GM23248 (cell line): ENCODE data around the gene CHST3. TPM values are rescaled to one million over a fixed set of nuclear protein-coding genes. Genes with fewer than 3 reads are reported as not detected.
A peak's percentile ranks its signal among the peaks of the same experiment; 100 is the strongest.
"Not testable (repeated sequence)": the region's sequence is repeated elsewhere in the genome, so short reads cannot be mapped to it uniquely, and the experiment has no call there.

ENCODE experiments used
- DNase-seq: peaks from one replicate; pipeline ENCODE4 v3.0.0-alpha.2; 2015
- H2AFZ ChIP-seq: fragments of 200-600 bp; sonication (generic); 2 replicates; pipeline ENCODE4 v1.6.1; 2016; ENCODE audit warnings: antibody characterized with exemption
- H3F3A ChIP-seq: fragments of 200-600 bp; sonication (generic); 2 replicates; pipeline ENCODE4 v1.6.1; 2016; ENCODE audit warnings: mild to moderate bottlenecking, antibody characterized with exemption, mixed run types; ENCODE audit not compliant: insufficient read depth
- H3K27ac ChIP-seq: fragments of 200-600 bp; sonication (generic); 2 replicates; pipeline ENCODE4 v1.5.1; 2016; ENCODE audit warnings: mild to moderate bottlenecking
- H3K27me3 ChIP-seq: fragments of 200-600 bp; sonication (generic); replicated peaks from 2 replicates; pipeline ENCODE4 v1.6.1; 2016; ENCODE audit warnings: mild to moderate bottlenecking; ENCODE audit not compliant: insufficient read depth
- H3K36me3 ChIP-seq: fragments of 200-600 bp; sonication (generic); 2 replicates; pipeline ENCODE4 v1.6.1; 2016; ENCODE audit warnings: low read depth, mild to moderate bottlenecking
- H3K4me1 ChIP-seq: fragments of 200-600 bp; sonication (generic); 2 replicates; pipeline ENCODE4 v1.6.1; 2016; ENCODE audit warnings: mild to moderate bottlenecking; ENCODE audit not compliant: insufficient read depth
- H3K4me2 ChIP-seq: fragments of 200-600 bp; sonication (generic); one replicate; pipeline ENCODE4 v1.6.1; 2016; ENCODE audit warnings: mild to moderate bottlenecking; ENCODE audit not compliant: unreplicated experiment
- H3K4me3 ChIP-seq: fragments of 200-600 bp; sonication (generic); 2 replicates; pipeline ENCODE4 v1.5.1; 2016; ENCODE audit warnings: mild to moderate bottlenecking
- H3K79me2 ChIP-seq: fragments of 200-600 bp; sonication (generic); 2 replicates; pipeline ENCODE4 v1.6.1; 2016; ENCODE audit warnings: mild to moderate bottlenecking; ENCODE audit not compliant: insufficient read depth
- H3K9ac ChIP-seq: fragments of 200-600 bp; sonication (generic); 2 replicates; pipeline ENCODE4 v1.6.1; 2016; ENCODE audit warnings: mild to moderate bottlenecking
- H3K9me2 ChIP-seq: fragments of 200-600 bp; sonication (generic); 2 replicates; pipeline ENCODE4 v1.6.1; 2016; ENCODE audit warnings: mixed run types, mild to moderate bottlenecking, moderate library complexity; ENCODE audit not compliant: insufficient read depth
- H3K9me3 ChIP-seq: fragments of 200-600 bp; sonication (generic); one replicate; pipeline ENCODE4 v1.6.1; 2017; ENCODE audit warnings: low read depth
- H4K20me1 ChIP-seq: fragments of 200-600 bp; sonication (generic); 2 replicates; pipeline ENCODE4 v1.6.0; 2016; ENCODE audit not compliant: insufficient read depth
- EZH2 ChIP-seq: fragments of 200-600 bp; sonication (generic); IDR thresholded peaks from 2 replicates; pipeline ENCODE4 v1.6.1; 2018; ENCODE audit warnings: antibody characterized with exemption, mild to moderate bottlenecking; ENCODE audit not compliant: insufficient read depth, poor library complexity, severe bottlenecking
- EZH2phosphoT487 ChIP-seq: fragments of 200-600 bp; sonication (generic); IDR thresholded peaks from 2 replicates; pipeline ENCODE4 v1.6.1; 2018; ENCODE audit warnings: antibody characterized with exemption, moderate library complexity, mild to moderate bottlenecking, low read depth; ENCODE audit not compliant: insufficient read depth
- WGBS, 2 experiments: methylation state at CpG; one replicate each; pipeline ENCODE4 v1.1.6; 2015 to 2017; ENCODE audit warnings: low lambda C conversion rate in 2 of 2, low coverage in 1 of 2; ENCODE audit errors: missing lambda C conversion rate in 2 of 2; 5-methylcytosine and 5-hydroxymethylcytosine counted together
- in situ Hi-C: fragments of 300-500 bp; cut with MboI; formaldehyde crosslinking; loops from 2 replicates; pipeline ENCODE4 v1.15.0; 2020
- polyA plus RNA-seq: library from polyadenylated mRNA; unstranded; fragments of >200 nt; fragmentation: Nextera tagmentation; extraction: Ambion mirVana; gene quantifications from 2 replicates; pipeline ENCODE4 v1.2.1, GENCODE V29; 2016
- total RNA-seq: library from RNA; depleted of rRNA; stranded (reverse); fragments of >200 nt; shearing (Covaris generic); gene quantifications from 2 replicates; pipeline ENCODE4 v1.2.3, GENCODE V29; 2014

Gene CHST3
- total and polyA plus RNA-seq, 2 experiments from 2014 or later = 10.7 to 42.2 TPM

DNA sequence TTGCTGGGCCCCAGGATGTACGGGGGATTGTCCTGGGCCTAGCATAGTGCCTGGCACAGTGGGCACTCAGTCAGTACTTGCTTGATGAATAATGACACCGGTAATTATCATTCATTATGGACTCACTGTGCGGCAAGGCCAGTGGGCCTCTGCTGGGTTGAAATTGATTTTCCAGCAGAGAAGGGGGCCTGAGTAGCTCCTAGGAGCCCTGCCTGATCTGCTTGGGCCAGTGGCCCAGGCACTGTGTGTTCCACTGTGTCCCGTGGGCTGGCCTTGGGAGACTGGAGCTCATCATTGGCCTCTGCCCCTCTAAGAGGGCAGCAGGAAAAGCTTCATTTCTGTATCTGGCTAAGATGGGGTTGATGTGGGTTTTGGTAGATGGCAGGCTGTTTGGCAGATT lies 1.4 kb downstream of the CHST3 start:
- Histone ChIP-seq H3K79me2 (peaks cover 61% of the 10 kb centered on the region), H3K27ac (peak overlapping the region; percentile 90), H3K9me2 (no peaks in the 10 kb centered on the region), H3K4me3 (peak overlapping the region; percentile 83), H3K27me3 (no peaks in the 10 kb centered on the region), H2AFZ (no peak overlapping the region), H3K36me3 (no peaks in the 10 kb centered on the region), H3K4me2 (peak overlapping the region; percentile 99), H3K4me1 (peaks cover 32% of the 10 kb centered on the region), H3K9me3 (no peaks in the 10 kb centered on the region), H3K9ac (peak overlapping the region; percentile 94), H4K20me1 (peaks cover 5% of the 10 kb centered on the region; the same call in 1 of the 2 replicates), H3F3A (peaks cover 28% of the 10 kb centered on the region)
- 2 to 4% methylated on average over 4 of the region's 4 CpGs for WGBS, 2 experiments
- in situ Hi-C loops = no loop called here
- TF ChIP-seq EZH2 (no peak), EZH2phosphoT487 (no peak)
- peak; percentile 53 for DNase-seq

DNA sequence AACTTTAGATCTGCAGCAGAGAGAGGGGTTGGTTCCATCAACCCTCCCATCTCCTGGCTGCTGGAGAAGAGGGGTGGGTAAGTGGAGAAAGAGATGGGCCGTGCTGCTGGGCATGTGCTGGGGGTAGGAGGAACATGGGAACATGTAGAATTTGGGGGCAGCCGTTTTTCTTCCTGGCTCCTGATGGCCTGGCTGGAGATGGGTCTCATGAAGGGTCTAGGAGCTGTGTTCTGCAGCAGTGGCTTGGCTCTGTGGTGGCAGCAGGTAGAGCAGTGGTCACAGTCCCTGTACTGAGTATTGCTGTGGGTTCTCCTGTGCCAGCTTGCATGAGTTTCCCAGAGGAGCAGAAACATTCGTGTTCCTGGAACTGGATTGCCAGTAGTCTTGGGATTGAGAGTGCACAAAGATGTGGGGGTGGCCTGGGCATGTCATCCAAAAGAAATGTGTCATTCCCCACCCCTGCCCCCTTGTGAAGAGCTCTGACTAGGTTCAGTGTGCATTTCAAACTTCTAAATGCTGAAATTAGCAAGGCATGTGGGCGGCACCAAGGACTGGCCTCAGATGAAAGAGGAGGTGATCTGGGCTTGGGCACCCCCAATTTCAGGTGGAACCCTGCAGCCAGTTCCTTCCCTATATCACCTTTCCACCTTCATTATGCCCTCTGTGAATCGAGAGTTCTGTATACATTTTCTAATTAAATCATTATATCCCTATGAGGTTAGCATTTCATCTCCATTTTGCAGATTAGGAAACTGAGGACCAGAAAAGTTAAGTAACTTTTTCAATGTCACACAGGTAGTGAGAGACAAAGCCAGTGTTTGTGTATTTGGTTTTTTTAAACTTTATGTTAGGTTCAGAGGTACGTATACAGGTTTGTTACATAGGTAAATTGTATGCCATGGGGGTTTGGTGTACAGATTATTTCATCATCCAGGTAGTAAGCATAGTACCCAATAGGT lies 2.1 kb downstream of the CHST3 start:
- Histone ChIP-seq H3K4me2 (peak overlapping the region; percentile 99), H3K4me3 (peak overlapping the region; percentile 83), H3K27me3 (no peaks in the 10 kb centered on the region), H4K20me1 (peaks cover 5% of the 10 kb centered on the region; the same call in 1 of the 2 replicates), H3K79me2 (peaks cover 68% of the 10 kb centered on the region), H3K36me3 (no peaks in the 10 kb centered on the region), H3F3A (peaks cover 28% of the 10 kb centered on the region), H3K9me2 (no peaks in the 10 kb centered on the region), H3K27ac (peak overlapping the region; percentile 90), H3K9me3 (no peaks in the 10 kb centered on the region), H2AFZ (no peak overlapping the region), H3K4me1 (peaks cover 39% of the 10 kb centered on the region), H3K9ac (peak overlapping the region; percentile 94)
- peak; percentile 92 for DNase-seq
- in situ Hi-C loops = no loop called here
- no peak for TF ChIP-seq EZH2phosphoT487
- TF ChIP-seq EZH2 = no peak
- 31 to 36% methylated on average over 6 of the region's 6 CpGs for WGBS, 2 experiments

DNA sequence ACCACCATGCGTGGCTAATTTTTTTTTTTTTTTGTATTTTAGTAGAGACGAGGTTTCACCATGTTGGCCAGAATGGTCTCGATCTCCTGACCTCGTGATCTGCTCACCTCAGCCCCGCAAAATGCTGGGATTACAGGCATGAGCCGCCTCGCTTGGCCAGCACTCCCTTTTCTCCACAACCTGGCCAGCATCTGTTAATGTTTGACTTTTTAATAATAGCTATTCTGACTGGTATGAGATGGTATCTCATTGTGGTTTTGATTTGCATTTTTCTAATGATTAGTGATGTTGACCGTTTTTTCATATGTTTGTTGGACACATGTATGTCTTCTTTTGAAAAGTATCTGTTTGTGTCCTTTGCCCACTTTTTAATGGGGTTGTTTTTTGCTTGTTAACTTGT lies 3.8 kb downstream of the CHST3 start:
- in situ Hi-C loops, H2AFZ ChIP-seq, H3K9me3 ChIP-seq, H3K9me2 ChIP-seq, H3K36me3 ChIP-seq, H3K27me3 ChIP-seq, H4K20me1 ChIP-seq: not testable (repeated sequence)
- peaks cover 47% of the 10 kb centered on the region for H3K4me1 ChIP-seq
- H3F3A ChIP-seq = peaks cover 28% of the 10 kb centered on the region
- peak overlapping the region; percentile 64 for H3K9ac ChIP-seq
- H3K4me3 ChIP-seq = peak overlapping the region; percentile 83
- H3K27ac ChIP-seq = peak overlapping the region; percentile 78
- peak overlapping the region; percentile 99 for H3K4me2 ChIP-seq
- peaks cover 84% of the 10 kb centered on the region for H3K79me2 ChIP-seq
- DNase-seq = peak; percentile 41
- WGBS, 2 experiments = 58 to 66% methylated on average over 7 to 8 of the region's 8 CpGs

DNA sequence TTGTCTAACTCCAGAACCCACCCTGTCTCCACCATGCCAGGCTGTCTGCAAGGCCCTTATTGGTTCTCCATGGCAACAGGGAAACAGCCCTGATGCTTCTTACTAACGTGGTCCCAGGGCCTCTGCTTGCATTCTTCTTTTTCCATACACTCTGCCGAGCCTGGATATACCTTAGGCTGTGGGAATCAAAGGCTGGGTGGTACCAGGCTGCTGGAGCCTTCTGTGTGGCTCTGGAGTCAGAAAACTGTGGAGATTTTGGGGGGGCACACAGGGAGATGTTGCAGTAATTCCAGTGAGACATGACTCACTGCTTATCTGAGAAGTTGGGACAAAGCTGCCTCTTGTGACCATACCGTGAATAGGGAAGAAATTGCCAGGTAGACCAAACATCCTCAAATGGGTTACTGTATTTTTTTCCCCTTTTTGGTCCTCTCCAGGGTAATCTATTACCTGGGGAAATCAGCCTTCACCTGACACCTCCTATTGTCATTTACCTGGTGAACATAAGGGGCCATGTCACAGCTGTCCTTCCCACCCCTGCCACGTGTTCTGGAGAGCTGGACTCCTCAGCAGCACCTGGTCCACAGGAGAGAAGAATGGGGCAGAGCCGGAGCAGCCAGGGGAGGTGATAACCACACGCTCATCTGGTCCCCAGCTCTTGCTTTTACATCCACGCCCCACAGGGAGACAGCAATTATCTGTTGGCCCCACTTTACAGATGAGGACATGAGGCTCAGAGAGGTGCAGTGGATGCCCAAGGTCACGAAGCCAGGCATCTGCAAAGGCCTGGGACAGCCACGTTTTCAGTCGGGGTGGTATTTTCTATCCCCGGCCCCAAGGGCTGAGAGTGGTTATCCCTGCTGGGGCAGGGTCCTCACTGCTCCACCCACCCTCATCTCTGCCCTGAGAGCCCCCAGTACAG lies 4.6 kb downstream of the CHST3 start:
- Histone ChIP-seq H3K27ac (peak overlapping the region; percentile 78), H3F3A (peaks cover 33% of the 10 kb centered on the region), H3K4me3 (peak overlapping the region; percentile 83), H3K9me3 (no peaks in the 10 kb centered on the region), H4K20me1 (peaks cover 5% of the 10 kb centered on the region; the same call in 1 of the 2 replicates), H3K9ac (peak overlapping the region; percentile 64), H3K4me2 (peak overlapping the region; percentile 99), H3K27me3 (no peaks in the 10 kb centered on the region), H3K4me1 (peaks cover 56% of the 10 kb centered on the region), H3K9me2 (no peaks in the 10 kb centered on the region), H3K36me3 (no peaks in the 10 kb centered on the region), H2AFZ (no peak overlapping the region), H3K79me2 (peaks cover 92% of the 10 kb centered on the region)
- in situ Hi-C loops = no loop called here
- peak; percentile 74 for DNase-seq
- TF ChIP-seq EZH2phosphoT487 (no peak), EZH2 (no peak)
- WGBS, 2 experiments = 63 to 66% methylated on average over 11 of the region's 11 CpGs
